Stimulated activated CD4-positive, alpha-beta T cell treated with anti-CD3 and anti-CD28 coated beads, Interleukin-1b, Interleukin-23, amount 100 ng/mL, for 24 hours (primary cell): ENCODE results near the gene BCR.

Experiments used
- DNase-seq, 4 experiments: peaks; one replicate each; pipeline ENCODE4 v3.0.0-alpha.2; 2020; ENCODE audit warnings: low read depth in 4 of 4, low spot score in 1 of 4

The BCR gene

DNA sequence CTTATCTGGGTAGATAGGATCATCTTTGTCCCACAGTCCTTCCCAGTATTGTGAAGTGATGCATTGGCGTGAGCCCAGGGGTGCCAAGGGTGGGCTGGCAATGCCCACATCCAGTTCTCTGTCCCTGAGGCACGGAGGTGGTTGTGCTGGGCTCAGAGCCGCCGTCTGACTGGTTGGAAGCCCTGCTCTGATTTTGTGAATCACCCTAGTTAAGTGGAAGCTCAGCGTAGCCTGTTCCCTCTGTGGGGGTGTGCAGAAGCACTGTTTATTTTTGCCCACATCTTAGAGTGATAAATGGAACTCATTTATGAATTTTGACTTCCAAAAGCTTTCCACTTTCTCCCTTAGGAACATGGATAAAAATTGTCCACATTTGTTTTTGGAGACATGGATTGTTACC is 13.6 kb downstream of the BCR start:
- DNase-seq: no peak

DNA sequence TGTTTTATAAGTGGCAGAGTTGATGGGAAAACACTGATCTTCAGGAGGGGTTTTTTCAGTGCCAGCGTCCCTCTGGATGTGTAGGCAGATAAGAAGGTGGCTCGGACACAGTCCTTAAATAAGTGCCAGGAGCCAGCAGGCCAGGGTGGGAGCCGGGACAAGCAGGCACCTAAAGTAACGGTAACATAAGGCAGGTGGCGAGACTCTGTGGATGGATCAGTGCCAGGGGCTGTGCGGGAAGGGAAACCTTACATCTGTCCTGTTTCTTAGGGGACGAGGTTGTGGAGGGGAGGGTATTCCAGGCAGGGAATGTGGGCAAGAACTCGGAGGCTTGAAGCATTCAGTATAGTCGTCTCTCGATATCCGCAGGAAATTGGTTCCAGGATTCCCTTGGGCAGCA is 15.9 kb downstream of the BCR start:
- DNase-seq: no peak

DNA sequence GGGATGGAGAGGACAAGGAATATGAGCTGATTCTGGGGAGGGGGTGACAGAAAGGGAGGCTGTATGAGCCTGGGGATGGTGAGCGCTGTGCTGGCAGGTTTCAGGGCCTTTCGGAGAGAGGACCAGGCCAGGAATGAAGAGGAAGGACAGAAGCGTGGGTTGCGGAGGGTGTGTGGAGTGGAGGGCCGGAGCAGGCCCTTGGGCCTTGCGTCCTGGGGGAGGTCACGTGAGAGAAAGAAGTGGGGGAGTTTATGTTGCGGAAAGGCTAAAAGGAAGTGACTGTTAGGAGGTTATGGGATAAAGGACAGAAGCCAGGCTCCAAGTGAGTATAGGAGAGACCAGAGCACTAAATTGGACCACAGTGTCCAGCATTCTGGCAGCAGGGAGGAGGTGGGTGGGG is 17.5 kb downstream of the BCR start:
- no peak for DNase-seq

DNA sequence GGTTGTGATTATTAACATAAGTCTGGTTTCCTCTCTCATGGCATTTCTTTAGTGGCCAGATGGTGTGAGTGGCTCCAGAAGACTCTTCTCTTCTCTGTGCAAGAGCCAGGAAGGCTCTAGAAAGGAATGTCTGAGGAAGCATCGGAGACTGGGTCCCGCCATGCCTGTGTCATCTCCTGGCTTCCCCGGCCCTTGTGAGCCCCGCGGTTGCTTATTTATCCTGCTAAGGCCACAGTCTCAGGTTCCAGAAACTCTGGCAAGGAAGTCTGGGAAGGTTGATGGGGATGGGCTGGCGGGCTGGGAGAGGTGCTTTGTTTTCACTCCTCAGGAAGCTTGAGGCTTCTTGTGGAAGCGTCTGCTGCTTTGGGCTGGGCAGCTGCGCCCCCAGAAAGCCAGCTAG is 18.9 kb downstream of the BCR start:
- no peak for DNase-seq

DNA sequence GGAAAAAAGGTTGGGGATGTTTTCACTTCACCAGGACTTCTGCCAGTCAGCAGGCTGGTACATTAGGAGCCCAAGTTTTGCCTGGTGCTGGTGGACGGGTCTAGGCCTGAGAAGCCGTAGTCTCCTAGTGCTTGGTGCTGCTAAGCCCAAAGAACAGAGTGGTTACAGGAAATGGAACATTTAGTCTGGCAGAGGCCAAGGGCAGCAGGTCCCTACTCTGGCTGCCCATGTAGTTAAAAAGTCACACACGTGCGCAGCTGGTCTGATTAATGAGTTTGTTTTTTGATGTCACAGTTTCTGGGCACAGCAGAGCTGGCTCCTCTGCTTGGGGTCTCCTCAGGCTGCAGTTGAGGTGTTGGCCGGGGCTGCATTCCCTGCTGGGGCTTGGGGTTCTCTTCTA is 20.6 kb downstream of the BCR start:
- no peak for DNase-seq

DNA sequence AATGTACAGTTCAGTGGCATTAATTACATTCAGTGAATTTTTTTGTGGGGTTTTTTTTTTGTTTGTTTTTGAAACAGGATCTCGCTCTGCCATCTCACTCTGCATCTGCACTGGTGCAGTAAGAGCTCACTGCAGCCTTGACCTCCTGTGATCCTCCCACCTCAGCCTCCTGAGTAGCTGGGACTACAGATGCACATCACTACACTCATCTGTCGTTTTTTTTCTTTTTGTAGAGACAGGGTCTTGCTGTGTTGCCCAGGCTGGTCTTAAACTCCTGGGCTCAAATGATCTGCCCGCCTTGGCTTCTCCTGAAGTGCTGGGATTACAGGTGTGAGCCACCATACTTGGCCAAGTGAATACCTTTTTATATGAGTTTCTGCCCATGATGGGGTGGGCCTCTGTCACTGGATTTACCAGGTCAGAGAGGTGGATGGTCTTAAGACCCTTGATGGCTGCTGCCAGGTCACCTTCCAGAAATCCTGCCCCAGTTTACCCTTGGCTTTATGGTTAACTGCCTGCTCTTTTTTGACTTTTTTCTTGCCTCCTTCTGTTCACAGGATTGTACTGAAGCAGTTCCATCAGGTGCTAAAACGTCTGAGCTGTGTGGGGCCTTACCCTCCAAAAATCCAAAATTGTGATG is 22.6 kb downstream of the BCR start:
- no peak for DNase-seq

DNA sequence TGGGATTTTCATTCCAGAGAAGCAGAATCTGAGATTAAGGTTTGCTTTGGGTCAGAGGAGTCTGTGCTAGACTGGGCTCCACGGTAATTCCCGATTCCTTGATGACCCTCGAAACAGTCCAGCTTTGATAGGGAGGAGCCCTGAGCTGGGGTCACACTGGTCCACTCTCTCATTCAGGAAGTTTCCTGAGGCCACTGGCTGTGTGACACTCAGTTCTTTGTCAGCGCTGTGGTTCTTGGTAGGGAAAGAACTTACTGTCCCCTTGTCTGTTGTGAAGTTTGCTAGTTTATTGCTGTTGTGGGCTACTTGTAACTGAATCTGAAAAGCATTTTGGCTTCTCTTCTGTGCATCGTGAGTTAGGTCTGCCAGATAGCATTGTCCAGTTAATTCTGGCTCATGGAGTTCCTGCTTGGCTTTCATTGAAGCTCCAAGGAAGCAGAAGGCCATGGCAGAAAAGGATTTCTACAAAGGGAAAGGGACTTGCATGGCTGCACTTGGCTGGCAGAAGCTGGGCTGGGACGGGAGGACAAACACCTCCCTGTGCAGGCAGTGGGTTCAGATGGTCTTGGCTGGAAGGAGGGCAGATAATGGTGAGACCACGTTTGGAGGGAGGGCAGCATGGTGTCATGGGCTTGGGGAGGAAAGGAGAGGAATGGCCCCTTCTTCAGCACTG is 23.3 kb downstream of the BCR start:
- DNase-seq: no peak

DNA sequence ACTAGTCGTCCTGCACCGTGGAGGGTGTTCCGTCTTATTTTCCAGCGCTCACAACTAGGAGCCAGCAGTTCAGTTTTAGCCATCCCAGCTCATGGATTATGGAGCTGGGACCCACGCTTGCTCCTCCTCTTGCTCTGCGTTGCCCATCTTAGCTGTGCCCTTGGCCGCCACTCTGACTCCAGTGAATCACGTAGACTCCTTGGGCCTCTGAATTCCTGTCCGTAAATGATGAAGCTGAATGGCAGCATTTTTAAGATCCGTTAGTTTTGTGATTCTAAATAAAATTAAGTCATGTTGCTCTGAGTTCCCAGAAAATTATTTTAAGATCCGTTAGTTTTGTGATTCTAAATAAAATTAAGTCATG is 23.8 kb downstream of the BCR start:
- no peak for DNase-seq

DNA sequence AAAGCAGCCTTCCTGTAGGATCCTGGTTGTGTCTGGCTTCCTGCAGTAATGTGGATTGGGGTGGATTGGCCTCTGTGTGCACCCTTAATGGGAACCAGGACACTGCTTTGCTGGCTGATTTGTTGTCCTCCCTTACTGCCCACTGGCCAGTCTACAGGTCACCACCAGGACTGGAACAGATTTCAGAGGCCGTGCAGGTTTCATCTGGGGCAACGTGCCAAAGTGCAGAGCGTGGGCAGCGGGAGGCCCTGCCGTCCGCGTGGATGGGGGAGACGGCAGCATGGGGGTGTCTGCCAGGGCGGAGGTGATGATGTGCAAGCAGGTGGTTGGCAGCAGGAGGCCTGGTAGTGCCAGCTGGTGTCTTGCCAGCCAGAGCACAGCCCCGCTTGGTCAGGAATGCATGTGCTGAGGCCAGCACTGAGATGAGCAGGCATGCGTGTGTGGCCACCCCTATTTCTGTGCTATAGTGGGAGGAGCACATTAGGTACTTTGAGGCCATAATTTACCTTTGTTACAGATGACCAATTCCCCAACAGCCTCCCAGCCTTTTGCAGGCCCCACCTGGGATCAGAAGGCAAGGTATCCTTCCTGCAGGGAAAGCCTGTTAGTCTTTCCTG is 24.3 kb downstream of the BCR start:
- no peak for DNase-seq

DNA sequence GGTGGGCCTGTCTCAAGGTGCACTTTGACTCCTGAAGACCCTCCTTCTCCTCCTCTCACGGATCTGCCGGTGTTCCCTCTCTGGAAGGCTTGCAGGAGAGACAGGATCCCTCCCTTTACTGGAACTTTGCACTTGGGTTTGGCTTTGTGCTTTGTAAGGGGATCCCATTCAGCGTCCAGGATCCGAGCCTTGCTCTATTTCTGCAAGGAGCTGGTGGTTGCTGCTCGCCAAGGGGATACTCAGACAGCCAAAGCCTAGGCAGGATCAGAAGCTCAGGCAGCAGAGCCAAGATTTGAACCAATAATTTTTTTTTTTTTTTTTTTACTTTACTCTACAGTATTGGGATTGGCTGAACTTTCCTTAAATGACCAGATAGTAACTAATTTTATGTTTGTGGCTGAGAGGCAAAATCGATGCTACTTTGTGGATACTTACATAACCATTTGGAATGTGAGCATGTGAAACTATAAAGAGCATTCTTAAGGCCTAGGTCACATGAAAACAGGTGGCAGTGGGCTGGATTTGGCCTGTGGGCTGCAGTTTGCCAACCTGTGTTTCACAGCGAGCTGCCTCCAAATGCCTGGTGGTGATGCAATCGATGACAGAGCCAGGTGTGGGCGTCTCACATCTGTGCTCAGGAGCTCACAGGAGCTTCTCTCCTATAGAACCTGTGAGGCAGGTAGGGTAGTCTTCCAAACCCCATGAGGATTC is 25.2 kb downstream of the BCR start:
- no peak for DNase-seq

DNA sequence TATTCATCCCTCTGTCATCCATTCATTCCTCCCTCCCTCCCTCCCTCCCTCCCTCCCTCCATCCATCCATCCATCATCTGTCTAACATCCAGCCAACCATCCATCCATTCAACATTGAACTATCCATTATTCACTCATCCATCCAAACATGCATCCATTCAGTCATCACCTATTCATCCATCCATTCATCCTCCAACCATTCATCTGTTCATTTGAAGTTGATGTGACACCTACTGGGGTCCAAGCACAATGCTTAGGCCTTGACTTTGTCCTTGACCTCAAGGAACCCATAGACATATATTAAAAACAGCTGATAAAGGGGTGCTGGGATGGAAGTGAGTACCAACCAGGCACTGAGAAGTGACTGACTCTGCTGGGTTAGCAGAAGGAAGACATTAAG is 26.6 kb downstream of the BCR start:
- no peak for DNase-seq

DNA sequence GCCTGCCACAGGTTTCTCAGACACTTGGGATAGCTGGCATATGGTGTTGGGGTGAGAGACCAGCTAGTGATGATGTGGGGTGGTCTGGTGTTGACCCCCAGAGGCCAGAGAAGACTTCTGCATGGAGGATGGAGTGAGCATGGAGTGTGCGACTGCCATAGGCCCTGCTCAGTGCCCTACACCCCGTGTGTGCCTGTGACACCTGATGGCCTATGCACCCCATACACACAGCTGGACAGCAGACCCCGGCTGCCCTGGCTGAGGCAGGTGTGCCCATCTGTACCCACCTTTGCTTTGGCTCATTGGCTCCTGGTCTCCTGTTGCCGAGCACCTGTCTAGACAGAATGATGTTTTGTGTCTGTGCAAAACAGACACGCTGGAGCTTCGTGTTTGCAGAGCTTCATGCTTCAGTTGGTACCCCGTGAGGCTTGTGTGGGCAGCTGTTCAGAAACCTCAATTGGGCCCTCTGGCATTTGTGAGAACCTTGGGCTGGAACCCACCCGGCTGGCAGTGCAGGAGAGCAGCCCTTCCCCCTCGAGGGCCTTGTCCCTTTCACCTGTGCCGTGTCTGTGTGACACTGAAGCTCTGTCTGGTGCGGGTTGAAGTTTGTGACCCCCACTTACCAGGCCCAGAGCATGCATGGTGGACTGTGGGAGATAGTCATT is 27.6 kb downstream of the BCR start:
- no peak for DNase-seq

DNA sequence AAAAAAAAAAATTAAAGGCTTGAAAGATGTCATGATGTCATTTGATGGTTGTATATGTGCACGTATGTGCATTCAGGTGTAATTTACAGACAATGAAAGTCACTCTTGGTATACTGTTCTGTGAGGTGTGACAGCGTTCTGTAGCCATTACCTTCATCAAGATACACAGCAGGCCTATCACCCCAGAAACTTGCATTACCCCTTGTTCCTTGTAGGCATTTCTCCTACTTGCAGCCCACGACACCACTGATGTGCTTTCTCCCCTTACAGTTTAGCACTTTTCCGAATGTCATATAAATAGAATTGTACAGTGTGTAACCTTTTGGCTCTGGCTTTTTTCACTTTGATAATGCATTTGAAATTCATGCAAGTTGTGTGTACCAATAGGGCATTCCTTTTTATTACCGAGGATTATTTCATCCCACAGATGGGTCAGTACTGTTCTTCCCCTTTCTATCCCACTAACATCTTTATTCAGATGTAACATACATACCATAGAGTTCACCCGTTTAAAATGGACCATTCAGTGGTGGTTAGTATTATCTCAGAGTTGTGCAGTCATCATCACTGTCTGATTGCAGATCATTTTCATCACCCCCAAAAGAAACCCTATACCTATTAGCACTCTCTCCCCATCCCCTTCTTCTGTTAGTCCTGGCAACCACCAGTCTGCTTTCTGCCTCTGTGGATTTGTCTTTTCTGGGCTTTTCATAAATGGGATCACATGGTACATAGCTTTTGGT is 30.3 kb downstream of the BCR start:
- DNase-seq: no peak

DNA sequence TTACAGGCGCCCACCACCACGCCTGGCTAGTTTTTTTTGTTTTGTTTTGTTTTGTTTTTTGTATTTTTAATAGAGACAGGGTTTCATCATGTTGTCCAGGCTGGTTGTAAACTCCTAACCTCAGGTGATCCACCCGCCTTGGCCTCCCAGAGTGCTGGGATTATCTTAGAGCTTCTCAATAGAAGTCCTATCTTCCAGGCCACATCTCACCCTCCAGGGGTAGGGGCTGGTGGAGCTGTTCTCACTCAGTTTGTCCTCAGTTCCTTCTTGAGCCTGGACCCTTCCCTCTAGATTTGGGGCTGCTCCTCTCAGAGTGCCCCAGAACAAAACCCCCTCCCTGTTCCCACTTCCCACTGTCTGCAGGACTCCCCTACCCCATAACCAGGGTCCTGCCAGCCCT is 31.3 kb downstream of the BCR start:
- DNase-seq: no peak

DNA sequence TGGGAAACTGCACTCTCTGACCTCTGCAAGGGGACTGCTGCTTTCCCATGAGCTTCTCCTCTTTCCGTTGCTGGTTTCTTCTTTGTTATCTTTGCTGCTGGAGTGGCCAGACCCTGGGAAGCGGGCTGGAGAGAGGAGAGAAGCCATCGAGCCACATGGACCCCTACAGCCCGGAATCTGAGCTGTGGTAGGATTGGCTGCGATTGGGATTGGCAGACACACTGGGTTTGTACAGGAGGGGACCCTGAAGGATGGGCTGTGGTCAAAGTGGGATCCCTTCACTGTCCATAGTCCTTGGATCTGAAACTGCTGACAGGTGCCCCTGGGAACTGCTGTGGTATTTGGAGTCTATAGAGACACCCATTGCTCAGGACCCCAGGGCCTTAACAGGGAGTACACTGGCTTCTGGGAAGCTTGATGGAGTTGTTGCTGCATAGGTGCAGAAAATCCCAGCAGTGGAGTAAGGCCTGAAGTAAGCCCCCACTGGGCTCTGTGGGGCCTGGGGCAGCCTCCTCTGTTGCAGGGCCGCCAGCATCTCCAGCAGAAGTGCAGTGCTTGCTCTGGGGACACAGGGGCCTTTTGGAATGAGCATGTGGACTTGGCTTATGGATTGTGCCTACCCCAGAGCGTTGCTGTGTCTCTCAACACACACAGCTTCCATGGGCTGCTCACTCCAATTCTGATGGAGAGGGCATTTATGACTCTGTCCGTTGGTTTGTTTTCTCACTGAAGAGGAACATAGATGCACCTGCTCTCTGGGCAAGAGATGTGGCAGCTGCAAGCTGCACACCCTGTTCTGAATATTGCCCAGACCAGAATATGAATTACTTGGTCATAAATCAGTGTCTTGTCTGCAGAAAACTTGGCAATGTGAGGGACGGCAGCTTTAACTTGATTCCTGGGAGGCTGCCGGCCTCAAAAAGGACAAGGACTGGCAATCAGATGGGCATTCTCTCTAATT is 32.0 kb downstream of the BCR start:
- no peak for DNase-seq

DNA sequence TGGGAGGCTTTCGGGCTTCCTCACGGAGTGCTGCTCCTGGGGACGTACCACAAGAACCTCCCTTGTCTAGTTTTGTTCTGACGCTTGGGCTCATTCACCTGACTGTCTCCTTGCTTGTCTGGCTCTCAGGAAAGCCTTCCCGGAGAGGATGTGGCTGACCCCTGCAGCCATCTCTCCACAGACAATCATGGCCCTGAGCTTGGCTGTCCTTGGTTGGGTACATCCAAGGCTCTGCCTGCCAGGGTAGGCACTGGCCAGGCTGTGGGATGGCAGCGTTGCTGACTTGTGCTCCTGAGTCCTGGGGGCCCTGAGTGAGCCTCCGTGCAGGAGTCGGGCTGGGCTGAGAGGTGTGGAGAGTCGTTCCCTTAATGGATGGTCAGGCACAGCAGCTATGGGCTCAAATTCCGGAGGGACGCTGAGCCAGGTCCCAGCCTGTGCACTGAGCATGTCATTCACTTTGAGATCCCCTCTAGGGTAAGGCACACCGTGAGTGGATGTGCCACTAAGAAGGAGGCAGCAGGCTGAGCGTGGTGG is 32.8 kb downstream of the BCR start:
- no peak for DNase-seq

DNA sequence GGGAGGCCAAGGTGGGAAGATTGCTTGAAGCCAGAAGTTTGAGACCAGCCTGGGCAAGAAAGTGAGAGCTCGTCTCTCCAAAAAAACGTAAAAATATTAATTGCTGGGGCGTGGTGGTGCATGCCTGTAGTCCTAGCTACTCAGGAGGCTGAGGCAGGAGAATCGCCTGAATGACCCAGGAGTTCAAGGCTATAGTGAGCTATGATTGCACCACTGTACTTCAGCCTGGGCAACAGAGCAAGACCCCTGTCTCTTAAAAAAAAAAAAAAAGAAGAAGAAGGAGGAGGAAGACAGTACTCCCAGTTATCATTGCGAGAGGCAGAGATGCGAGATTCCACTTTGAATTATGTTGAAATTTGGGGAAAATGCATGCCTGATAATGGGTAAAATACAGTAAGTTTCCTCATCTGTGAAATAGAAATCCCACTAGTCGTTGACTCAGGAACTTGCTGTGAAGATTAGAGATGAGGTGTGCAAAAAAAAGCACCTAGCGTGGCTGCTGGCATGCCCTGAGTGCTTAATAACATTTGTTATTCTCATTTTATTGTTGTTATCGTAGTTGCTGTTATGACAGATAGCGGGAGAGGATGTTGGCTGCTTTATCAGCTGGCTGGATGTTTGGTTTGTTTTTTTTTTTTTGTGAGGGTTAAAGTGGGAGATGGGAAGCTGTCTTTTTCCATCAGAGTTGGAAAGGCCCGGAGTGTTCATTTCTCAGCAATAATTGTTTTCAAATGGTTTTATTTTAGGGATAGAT is 33.4 kb downstream of the BCR start:
- no peak for DNase-seq

DNA sequence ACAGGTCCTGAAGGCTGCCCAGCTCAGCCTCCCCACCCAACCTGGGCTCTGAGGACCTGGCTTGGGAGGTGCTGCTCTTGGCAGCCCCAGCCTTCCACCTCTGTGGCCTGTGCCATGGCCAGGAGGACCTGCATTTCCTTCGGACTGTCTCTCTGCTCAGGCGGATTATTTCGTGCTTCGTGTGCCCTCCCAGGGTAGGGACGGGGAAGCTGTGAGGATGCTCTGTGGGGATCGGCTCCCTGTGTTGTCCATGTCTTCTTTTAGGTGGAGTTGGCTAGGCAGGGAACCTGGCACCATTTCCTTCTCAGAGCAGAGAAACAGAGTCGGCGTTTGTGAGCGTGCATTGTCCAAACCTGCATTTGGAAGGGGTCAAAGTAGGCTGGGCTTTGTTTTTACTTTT is 34.1 kb downstream of the BCR start:
- DNase-seq: no peak
